Osteoblast (primary cell): ENCODE measurements around the gene HMGXB3. TPM values are rescaled to one million over a fixed set of nuclear protein-coding genes. Genes with fewer than 3 reads are reported as not detected.

ENCODE experiments used
- DNase-seq: peaks from one replicate; pipeline ENCODE4 v3.0.0; 2011; ENCODE audit warnings: low spot score, mixed read lengths; ENCODE audit not compliant: insufficient read length; ENCODE audit errors: missing footprints
- H2AFZ ChIP-seq: 2 replicates; pipeline ENCODE4 v1.6.0; 2011; ENCODE audit warnings: mild to moderate bottlenecking, low read length
- H3K27ac ChIP-seq: 2 replicates; pipeline ENCODE4 v1.5.1; 2011; ENCODE audit warnings: mild to moderate bottlenecking, low read depth, low read length, moderate library complexity
- H3K27me3 ChIP-seq: 2 replicates; pipeline ENCODE4 v1.6.0; 2012; ENCODE audit warnings: mild to moderate bottlenecking, control low read depth, inconsistent platforms, low read length, moderate library complexity; ENCODE audit not compliant: insufficient read depth
- H3K36me3 ChIP-seq: 2 replicates; pipeline ENCODE4 v1.5.1; 2011; ENCODE audit warnings: mild to moderate bottlenecking, low read length, control low read depth, moderate library complexity; ENCODE audit not compliant: insufficient read depth
- H3K4me1 ChIP-seq: 2 replicates; pipeline ENCODE4 v1.5.1; 2011; ENCODE audit warnings: mild to moderate bottlenecking, low read length, control low read depth, moderate library complexity; ENCODE audit not compliant: insufficient read depth
- H3K4me2 ChIP-seq: 2 replicates; pipeline ENCODE4 v1.6.0; 2011; ENCODE audit warnings: mild to moderate bottlenecking, low read length; ENCODE audit not compliant: insufficient read depth
- H3K4me3 ChIP-seq: fragments of 200-600 bp; sonication (generic); 3 replicates; pipeline ENCODE4 v1.5.1; 2012; ENCODE audit warnings: mild to moderate bottlenecking, low read length, inconsistent platforms; ENCODE audit not compliant: insufficient read depth
- H3K79me2 ChIP-seq: 2 replicates; pipeline ENCODE4 v1.6.0; 2012; ENCODE audit warnings: mild to moderate bottlenecking, low read length, control low read depth, inconsistent platforms; ENCODE audit not compliant: insufficient read depth
- H3K9me3 ChIP-seq: 2 replicates; pipeline ENCODE4 v1.5.1; 2011; ENCODE audit warnings: low read depth, low read length, control low read depth
- H4K20me1 ChIP-seq: 2 replicates; pipeline ENCODE4 v1.6.0; 2012; ENCODE audit warnings: mild to moderate bottlenecking, low read length, control low read depth; ENCODE audit not compliant: insufficient read depth
- total RNA-seq: library from RNA; depleted of rRNA; stranded (reverse); fragments of >200 nt; gene quantifications from 2 replicates; pipeline ENCODE4 v1.2.3, GENCODE V29; 2012
- TF ChIP-seq, protein P1 (sequence below): IDR thresholded peaks from 2 replicates; pipeline ENCODE4 v1.5.1; 2011; ENCODE audit warnings: mild to moderate bottlenecking, low read depth, low read length, moderate library complexity; ENCODE audit errors: extremely low read depth

HMGXB3 gene
- total RNA-seq, 1 donor, result 54.3 TPM

DNA sequence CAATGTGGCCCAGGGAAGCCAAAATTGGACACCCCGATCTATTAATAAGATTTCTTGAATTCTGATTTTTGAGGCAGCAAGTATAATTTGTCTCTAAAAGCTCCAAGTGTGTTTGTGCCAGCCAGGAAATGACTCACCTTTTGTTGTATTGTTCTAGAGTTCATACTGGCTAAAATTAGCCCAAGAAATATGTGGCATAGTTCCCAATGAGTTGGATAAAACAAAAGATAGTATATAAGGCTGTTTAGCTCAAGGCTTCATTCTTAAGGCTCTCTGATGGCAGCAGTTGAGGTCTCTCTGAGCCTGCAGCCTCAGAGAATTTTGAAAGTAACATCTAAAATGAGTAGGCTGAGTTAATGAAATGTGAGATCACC is 21.6 kb downstream of the HMGXB3 start:
- TF ChIP-seq, protein P1, sequence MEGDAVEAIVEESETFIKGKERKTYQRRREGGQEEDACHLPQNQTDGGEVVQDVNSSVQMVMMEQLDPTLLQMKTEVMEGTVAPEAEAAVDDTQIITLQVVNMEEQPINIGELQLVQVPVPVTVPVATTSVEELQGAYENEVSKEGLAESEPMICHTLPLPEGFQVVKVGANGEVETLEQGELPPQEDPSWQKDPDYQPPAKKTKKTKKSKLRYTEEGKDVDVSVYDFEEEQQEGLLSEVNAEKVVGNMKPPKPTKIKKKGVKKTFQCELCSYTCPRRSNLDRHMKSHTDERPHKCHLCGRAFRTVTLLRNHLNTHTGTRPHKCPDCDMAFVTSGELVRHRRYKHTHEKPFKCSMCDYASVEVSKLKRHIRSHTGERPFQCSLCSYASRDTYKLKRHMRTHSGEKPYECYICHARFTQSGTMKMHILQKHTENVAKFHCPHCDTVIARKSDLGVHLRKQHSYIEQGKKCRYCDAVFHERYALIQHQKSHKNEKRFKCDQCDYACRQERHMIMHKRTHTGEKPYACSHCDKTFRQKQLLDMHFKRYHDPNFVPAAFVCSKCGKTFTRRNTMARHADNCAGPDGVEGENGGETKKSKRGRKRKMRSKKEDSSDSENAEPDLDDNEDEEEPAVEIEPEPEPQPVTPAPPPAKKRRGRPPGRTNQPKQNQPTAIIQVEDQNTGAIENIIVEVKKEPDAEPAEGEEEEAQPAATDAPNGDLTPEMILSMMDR, result no peak
- no peak for DNase-seq
- no peaks in the 10 kb centered on the region for H3K27me3 ChIP-seq
- peak overlapping the region; percentile 77 for H3K27ac ChIP-seq
- H2AFZ ChIP-seq, result no peak overlapping the region
- peaks cover 81% of the 10 kb centered on the region for H3K36me3 ChIP-seq
- H4K20me1 ChIP-seq, result peaks cover 17% of the 10 kb centered on the region
- peak overlapping the region; percentile 19 for H3K4me2 ChIP-seq
- H3K4me1 ChIP-seq, result peaks cover 52% of the 10 kb centered on the region
- H3K79me2 ChIP-seq, result peaks cover 50% of the 10 kb centered on the region
- peak overlapping the region; percentile 31 for H3K4me3 ChIP-seq
- no peaks in the 10 kb centered on the region for H3K9me3 ChIP-seq

DNA sequence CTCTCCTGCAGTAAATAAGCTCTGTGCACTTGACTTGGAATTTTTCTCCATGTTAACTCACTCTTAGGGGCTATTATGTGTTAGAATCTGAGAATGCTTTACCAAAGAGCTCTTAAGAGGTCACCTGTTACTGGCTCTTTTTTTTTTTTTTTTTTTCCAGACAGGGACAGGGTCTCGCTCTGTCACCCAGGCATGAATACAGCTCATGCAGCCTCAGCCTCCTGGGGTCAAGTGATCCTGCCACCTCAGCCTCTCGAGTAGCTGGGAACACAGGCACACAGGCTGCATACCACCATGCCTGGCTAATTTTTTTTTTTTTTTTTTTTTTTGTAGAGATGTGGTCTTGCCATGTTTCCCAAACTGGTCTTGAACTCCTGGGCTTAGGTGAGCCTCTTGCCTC is 22.1 kb downstream of the HMGXB3 start:
- Histone ChIP-seq H3K4me2 (peak overlapping the region; percentile 19), H2AFZ (no peak overlapping the region), H3K4me1 (peaks cover 47% of the 10 kb centered on the region), H4K20me1 (peaks cover 13% of the 10 kb centered on the region), H3K79me2 (peaks cover 49% of the 10 kb centered on the region), H3K9me3 (no peaks in the 10 kb centered on the region), H3K27ac (peak overlapping the region; percentile 77), H3K36me3 (peaks cover 83% of the 10 kb centered on the region), H3K27me3 (no peaks in the 10 kb centered on the region), H3K4me3 (peak overlapping the region; percentile 31)
- no peak for DNase-seq
- TF ChIP-seq, protein P1, result no peak

DNA sequence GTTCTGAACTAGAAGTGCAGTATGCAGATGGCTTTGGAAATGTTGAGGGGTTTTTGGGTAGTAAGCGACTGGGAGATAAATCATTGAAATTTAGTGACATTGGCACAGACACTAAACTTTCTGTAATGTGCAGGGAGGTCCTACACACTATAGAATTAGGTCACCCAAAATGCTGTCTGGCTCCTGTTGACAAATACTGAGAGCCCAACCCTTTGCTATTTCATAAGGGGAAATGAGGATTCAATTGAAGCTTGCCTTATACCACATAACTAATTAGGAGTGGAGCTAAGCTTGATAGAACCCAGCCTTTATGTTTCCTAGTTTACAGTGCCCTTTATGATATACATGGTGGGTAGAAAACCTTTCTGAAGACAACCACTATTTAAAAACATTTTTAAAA is 22.6 kb downstream of the HMGXB3 start:
- Histone ChIP-seq H3K79me2 (peaks cover 45% of the 10 kb centered on the region), H2AFZ (no peak overlapping the region), H3K9me3 (no peaks in the 10 kb centered on the region), H3K27ac (peak overlapping the region; percentile 77), H3K4me3 (no peak overlapping the region), H3K36me3 (peaks cover 87% of the 10 kb centered on the region), H4K20me1 (peaks cover 9% of the 10 kb centered on the region), H3K4me2 (no peak overlapping the region), H3K4me1 (peaks cover 42% of the 10 kb centered on the region), H3K27me3 (no peaks in the 10 kb centered on the region)
- TF ChIP-seq, protein P1, result no peak
- DNase-seq, result no peak

DNA sequence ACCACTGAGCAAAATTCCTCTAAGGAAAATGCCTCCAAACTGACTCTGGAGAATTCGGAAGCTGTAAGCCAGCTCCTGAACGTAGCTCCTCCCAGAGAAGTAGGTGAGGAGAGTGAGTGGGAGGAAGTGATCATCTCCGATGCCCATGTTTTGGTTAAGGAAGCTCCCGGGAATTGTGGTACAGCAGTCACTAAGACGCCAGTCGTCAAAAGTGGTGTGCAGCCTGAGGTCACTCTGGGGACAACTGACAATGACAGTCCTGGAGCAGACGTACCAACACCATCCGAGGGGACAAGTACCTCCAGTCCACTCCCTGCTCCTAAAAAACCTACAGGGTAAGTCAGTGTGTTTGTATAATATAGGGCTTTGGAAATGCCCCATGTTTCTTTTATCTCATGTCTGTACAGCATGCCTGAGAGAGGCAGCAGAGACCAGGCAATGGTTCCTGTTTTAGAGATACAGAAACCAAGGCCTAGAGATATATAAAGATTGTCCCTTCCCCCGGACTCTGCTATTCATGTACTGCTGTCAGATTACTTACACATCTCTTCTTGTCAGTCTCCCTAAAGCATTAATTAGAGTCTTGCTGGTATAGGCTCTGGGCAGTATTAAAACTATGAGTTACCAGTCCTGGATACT is 23.9 kb downstream of the HMGXB3 start:
- Histone ChIP-seq H3K27me3 (no peaks in the 10 kb centered on the region), H3K4me3 (no peak overlapping the region), H3K36me3 (peaks cover 84% of the 10 kb centered on the region), H2AFZ (no peak overlapping the region), H3K79me2 (peaks cover 40% of the 10 kb centered on the region), H3K9me3 (no peaks in the 10 kb centered on the region), H3K4me2 (peak overlapping the region; percentile 21), H3K4me1 (peaks cover 41% of the 10 kb centered on the region), H4K20me1 (peaks cover 5% of the 10 kb centered on the region), H3K27ac (peak overlapping the region; percentile 25)
- no peak for DNase-seq
- TF ChIP-seq, protein P1, result peak; percentile 43
